KMS-11 (cell line): ENCODE measurements around the gene RPGRIP1L.

Experiments
- H2AFZ ChIP-seq: fragments of 200-600 bp; sonication (generic); 2 replicates; pipeline ENCODE4 v1.6.1; 2016; ENCODE audit warnings: antibody characterized with exemption, mixed run types, low read depth
- H3K27ac ChIP-seq: fragments of 200-600 bp; sonication (generic); 2 replicates; pipeline ENCODE4 v1.6.1; 2016; ENCODE audit warnings: mild to moderate bottlenecking, mixed run types
- H3K27me3 ChIP-seq: fragments of 200-600 bp; sonication (generic); 2 replicates; pipeline ENCODE4 v1.6.1; 2017; ENCODE audit warnings: mild to moderate bottlenecking, low read depth, mixed run types, moderate library complexity; ENCODE audit not compliant: insufficient read depth
- H3K36me3 ChIP-seq: fragments of 200-600 bp; sonication (generic); 2 replicates; pipeline ENCODE4 v1.6.1; 2017; ENCODE audit warnings: mild to moderate bottlenecking, mixed run types; ENCODE audit not compliant: insufficient read depth
- H3K4me1 ChIP-seq: fragments of 200-600 bp; sonication (generic); 2 replicates; pipeline ENCODE4 v1.6.1; 2016; ENCODE audit warnings: mild to moderate bottlenecking, low read depth, mixed run types; ENCODE audit not compliant: poor library complexity, severe bottlenecking
- H3K4me2 ChIP-seq: fragments of 200-600 bp; sonication (generic); 2 replicates; pipeline ENCODE4 v1.7.0; 2016; ENCODE audit warnings: mild to moderate bottlenecking, mixed run types
- H3K4me3 ChIP-seq: fragments of 200-600 bp; sonication (generic); IDR thresholded peaks from 2 replicates; pipeline ENCODE4 v1.6.1; 2017; ENCODE audit warnings: low read depth, low read length, mixed read lengths; ENCODE audit not compliant: insufficient read depth
- H3K79me2 ChIP-seq: fragments of 200-600 bp; sonication (generic); 2 replicates; pipeline ENCODE4 v1.6.1; 2016; ENCODE audit warnings: low read depth, mixed run types; ENCODE audit not compliant: insufficient read depth
- H3K9ac ChIP-seq: fragments of 200-600 bp; sonication (generic); 2 replicates; pipeline ENCODE4 v1.6.1; 2016; ENCODE audit warnings: mild to moderate bottlenecking, mixed run types
- H4K20me1 ChIP-seq: fragments of 200-600 bp; sonication (generic); 2 replicates; pipeline ENCODE4 v1.6.1; 2016; ENCODE audit warnings: mild to moderate bottlenecking, mixed run types; ENCODE audit not compliant: insufficient read depth
- CTCF ChIP-seq: fragments of 200-600 bp; sonication (generic); conservative IDR thresholded peaks from 2 replicates; pipeline ENCODE4 v1.6.1; 2017; ENCODE audit warnings: low read depth, mild to moderate bottlenecking, antibody characterized with exemption, low read length, moderate library complexity, mixed read lengths

The RPGRIP1L gene

GRCh38 chr16:53673189-53673588, 30.5 kb downstream of the RPGRIP1L start:
- Histone ChIP-seq H3K9ac (no peak overlapping the region), H3K36me3 (no peaks in the 10 kb centered on the region), H3K4me3 (no peak overlapping the region), H3K4me1 (no peaks in the 10 kb centered on the region), H3K4me2 (no peak overlapping the region), H3K27me3 (no peaks in the 10 kb centered on the region), H3K27ac (no peak overlapping the region), H4K20me1 (no peaks in the 10 kb centered on the region), H3K79me2 (no peaks in the 10 kb centered on the region), H2AFZ (no peak overlapping the region)
- TF ChIP-seq CTCF: no peak

GRCh38 chr16:53672461-53672860, 31.2 kb downstream of the RPGRIP1L start:
- Histone ChIP-seq H3K79me2 (no peaks in the 10 kb centered on the region), H2AFZ (no peak overlapping the region), H3K9ac (no peak overlapping the region), H3K4me3 (no peak overlapping the region), H3K36me3 (no peaks in the 10 kb centered on the region), H3K27me3 (no peaks in the 10 kb centered on the region), H3K27ac (no peak overlapping the region), H3K4me2 (no peak overlapping the region), H4K20me1 (no peaks in the 10 kb centered on the region), H3K4me1 (no peaks in the 10 kb centered on the region)
- TF ChIP-seq CTCF: no peak

- H3K4me3 ChIP-seq: no peak overlapping the region
- no peaks in the 10 kb centered on the region for H3K27me3 ChIP-seq
- no peak overlapping the region for H3K27ac ChIP-seq
- H3K4me1 ChIP-seq: no peaks in the 10 kb centered on the region
- H3K4me2 ChIP-seq: no peak overlapping the region
- no peak overlapping the region for H3K9ac ChIP-seq
- H3K79me2 ChIP-seq: no peaks in the 10 kb centered on the region
- no peaks in the 10 kb centered on the region for H3K36me3 ChIP-seq
- H2AFZ ChIP-seq: no peak overlapping the region
- no peak for TF ChIP-seq CTCF
- no peaks in the 10 kb centered on the region for H4K20me1 ChIP-seq
These were observed 34.8 kb downstream of the RPGRIP1L start for GRCh38 chr16:53668869-53669268.

- no peaks in the 10 kb centered on the region for H3K4me1 ChIP-seq
- H3K79me2 ChIP-seq: no peaks in the 10 kb centered on the region
- H4K20me1 ChIP-seq: no peaks in the 10 kb centered on the region
- H2AFZ ChIP-seq: no peak overlapping the region
- H3K27ac ChIP-seq: no peak overlapping the region
- no peak for TF ChIP-seq CTCF
- H3K27me3 ChIP-seq: no peaks in the 10 kb centered on the region
- H3K4me3 ChIP-seq: no peak overlapping the region
- H3K4me2 ChIP-seq: no peak overlapping the region
- no peak overlapping the region for H3K9ac ChIP-seq
- H3K36me3 ChIP-seq: no peaks in the 10 kb centered on the region
These were observed 36.8 kb downstream of the RPGRIP1L start for GRCh38 chr16:53666786-53667415.
